ENCODE measurements around the gene SDK1.
"Not testable (repeated sequence)": the region's sequence is repeated elsewhere in the genome, so short reads cannot be mapped to it uniquely, and the experiment has no call there.

Gene SDK1

DNA sequence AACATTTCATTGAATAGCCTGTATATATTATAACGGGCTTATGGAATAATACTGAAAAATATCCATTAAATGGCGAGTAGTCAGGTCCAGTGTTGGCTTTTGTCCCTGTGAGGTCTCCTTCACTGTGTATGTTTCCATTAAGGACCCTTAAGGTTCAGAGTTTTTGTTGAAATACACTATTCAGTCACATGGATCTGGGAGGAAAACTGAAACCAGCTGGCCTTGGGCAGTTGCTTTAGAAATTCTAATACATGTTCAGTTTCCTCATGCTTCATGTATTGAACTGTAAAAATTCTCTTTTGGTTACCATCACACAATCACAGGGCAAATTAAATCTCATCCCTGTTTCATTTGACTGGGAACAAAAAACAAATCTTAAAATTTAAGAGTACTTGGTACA, 447.3 kb downstream of the SDK1 start:
- no peaks in the 10 kb centered on the region for H3K9me3 ChIP-seq (ENCODE audit: severe bottlenecking)
- no peak for DNase-seq
- no peak overlapping the region for H3K27ac ChIP-seq
- no peaks in the 10 kb centered on the region for H3K27me3 ChIP-seq (ENCODE audit: insufficient read depth, low read depth, severe bottlenecking)
- no peak overlapping the region for H3K4me3 ChIP-seq (ENCODE audit: low read depth, low read length)
- TF ChIP-seq, protein P1, sequence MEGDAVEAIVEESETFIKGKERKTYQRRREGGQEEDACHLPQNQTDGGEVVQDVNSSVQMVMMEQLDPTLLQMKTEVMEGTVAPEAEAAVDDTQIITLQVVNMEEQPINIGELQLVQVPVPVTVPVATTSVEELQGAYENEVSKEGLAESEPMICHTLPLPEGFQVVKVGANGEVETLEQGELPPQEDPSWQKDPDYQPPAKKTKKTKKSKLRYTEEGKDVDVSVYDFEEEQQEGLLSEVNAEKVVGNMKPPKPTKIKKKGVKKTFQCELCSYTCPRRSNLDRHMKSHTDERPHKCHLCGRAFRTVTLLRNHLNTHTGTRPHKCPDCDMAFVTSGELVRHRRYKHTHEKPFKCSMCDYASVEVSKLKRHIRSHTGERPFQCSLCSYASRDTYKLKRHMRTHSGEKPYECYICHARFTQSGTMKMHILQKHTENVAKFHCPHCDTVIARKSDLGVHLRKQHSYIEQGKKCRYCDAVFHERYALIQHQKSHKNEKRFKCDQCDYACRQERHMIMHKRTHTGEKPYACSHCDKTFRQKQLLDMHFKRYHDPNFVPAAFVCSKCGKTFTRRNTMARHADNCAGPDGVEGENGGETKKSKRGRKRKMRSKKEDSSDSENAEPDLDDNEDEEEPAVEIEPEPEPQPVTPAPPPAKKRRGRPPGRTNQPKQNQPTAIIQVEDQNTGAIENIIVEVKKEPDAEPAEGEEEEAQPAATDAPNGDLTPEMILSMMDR (IDR thresholded peaks at IDR 0.05; ENCODE audit: low read depth, low read length), result no peak
- H3K36me3 ChIP-seq, result no peaks in the 10 kb centered on the region

DNA sequence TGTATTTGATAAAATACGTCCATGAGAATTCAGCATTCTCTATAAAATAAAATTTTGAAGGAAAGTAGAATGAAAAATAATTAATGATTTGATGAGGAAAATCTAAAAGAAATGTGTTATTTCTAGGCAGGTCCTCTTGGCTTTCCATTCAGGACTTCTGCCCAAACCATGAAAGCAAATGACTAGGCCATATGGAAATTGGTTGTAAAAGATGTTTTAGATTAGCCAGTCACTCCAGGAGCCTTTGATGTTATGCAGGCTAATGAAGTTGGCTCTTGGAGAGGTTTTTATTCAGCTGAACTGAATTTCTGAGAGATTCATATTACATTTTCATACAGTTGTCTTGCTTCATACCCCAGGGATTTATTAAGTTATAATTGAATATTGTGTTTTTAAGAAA, 452.8 kb downstream of the SDK1 start:
- Histone ChIP-seq H3K36me3 (no peaks in the 10 kb centered on the region), H3K9me3 (ENCODE audit: severe bottlenecking) (no peaks in the 10 kb centered on the region), H3K27me3 (ENCODE audit: insufficient read depth, low read depth, severe bottlenecking) (no peaks in the 10 kb centered on the region), H3K27ac (no peak overlapping the region), H3K4me3 (ENCODE audit: low read depth, low read length) (no peak overlapping the region)
- DNase-seq, result no peak
- TF ChIP-seq, protein P1 (IDR thresholded peaks at IDR 0.05; ENCODE audit: low read depth, low read length), result no peak

DNA sequence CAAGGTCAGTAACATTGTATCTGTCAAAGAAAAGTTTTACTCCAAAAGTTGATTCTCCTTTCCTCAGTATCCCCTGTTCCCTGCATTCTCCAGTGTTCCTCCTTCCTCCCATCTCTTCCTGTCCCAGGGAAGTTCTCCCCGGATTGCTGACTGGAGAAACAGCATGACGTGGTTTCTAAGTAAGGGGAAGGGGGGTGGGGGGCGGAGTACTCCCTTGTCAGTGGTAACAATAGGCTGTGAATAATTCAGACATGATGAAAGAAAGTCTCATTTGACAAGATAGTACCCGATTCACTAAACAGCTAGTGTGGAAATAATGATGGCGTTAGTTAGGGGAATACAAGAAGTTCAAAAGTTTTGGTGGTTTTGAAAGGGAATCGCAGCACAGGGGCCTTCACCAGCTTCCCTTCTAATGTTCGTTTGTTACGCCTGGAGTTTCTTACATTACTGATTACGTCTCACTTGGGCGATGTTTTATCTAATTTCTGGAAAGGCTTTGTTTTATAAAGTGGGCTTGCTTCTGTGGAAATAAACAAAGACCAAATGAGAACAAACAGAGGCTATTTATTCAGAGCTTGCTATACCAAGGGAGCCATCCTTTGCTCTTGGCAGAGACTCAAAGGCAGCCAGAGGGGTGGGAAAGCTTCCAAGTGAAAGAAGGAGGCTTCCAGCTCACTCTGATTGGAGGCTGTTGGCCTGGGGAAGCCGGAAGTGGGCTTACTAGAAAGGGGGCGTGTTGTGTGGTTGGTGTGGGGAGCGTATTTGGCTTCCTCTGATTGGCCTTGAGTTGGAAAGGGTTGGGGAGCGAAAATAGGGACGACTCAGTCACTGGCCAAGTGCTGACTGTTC, 453.7 kb downstream of the SDK1 start:
- H3K36me3 ChIP-seq, result no peaks in the 10 kb centered on the region
- TF ChIP-seq, protein P1 (IDR thresholded peaks at IDR 0.05; ENCODE audit: low read depth, low read length), result no peak
- DNase-seq, result no peak
- no peaks in the 10 kb centered on the region for H3K9me3 ChIP-seq (ENCODE audit: severe bottlenecking)
- no peaks in the 10 kb centered on the region for H3K27me3 ChIP-seq (ENCODE audit: insufficient read depth, low read depth, severe bottlenecking)
- no peak overlapping the region for H3K4me3 ChIP-seq (ENCODE audit: low read depth, low read length)
- H3K27ac ChIP-seq, result no peak overlapping the region

DNA sequence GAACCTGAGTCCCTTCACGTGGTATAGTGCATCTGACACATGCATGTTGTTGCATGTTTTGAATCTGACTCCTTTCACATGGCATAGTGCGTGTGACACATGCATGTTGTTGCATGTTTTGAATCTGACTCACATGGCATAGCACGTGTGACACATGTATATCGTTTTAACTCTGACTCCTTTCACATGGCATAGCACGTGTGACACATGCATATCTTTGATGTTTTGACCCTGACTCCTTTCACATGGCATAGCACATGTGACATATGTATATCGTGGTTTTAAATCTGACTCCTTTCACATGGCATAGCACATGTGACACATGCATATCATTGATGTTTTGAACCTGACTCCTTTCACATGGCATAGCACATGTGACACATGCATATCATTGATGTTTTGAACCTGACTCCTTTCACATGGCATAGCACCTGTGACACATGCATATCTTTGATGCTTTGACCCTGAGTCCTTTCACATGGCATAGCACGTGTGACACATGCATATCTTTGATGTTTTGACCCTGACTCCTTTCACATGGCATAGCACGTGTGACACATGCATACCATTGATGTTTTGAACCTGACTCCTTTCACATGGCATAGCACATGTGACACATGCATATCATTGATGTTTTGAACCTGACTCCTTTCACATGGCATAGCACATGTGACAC, 454.9 kb downstream of the SDK1 start:
- not testable (repeated sequence) for H3K9me3 ChIP-seq (ENCODE audit: severe bottlenecking); H3K4me3 ChIP-seq (ENCODE audit: low read depth, low read length); H3K27ac ChIP-seq; DNase-seq; H3K36me3 ChIP-seq; H3K27me3 ChIP-seq (ENCODE audit: insufficient read depth, low read depth, severe bottlenecking)

DNA sequence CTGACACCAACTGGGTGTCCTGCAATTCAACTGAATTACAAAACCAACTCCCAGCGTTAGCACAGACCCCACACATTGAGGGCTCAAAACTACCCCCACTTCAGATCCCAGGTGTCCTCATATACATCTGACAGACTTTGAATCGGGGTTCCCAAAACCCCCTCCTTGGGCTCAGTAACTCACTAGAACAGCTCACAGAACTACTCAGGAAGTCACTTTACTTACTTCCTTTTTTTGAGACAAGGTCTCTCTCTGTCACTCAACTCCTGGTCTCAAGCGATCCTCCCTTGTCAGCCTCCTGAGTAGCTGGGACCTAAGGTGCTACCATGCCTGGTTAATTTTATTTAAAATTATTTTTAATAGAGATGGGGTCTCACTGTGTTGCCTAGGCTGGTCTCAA, 456.0 kb downstream of the SDK1 start:
- DNase-seq, result no peak
- TF ChIP-seq, protein P1 (IDR thresholded peaks at IDR 0.05; ENCODE audit: low read depth, low read length), result no peak
- no peak overlapping the region for H3K27ac ChIP-seq

DNA sequence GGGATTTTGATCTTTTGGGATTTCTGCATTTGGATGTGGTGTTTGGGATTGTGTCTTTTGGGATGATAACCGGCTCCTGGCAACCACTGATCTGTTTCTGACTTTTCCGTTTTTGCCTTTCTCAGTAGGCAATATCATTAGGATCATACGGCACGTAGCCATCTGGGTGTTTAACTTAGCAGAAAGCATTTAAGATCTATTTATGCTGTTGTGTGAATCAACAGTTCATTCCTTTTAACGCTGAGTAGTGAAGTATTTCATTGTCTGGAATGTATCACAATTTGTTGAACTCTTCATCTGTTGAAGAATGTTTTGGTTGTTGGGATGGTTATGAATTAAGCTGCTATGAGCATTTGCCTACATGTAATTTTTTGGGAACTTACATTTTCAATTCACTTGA, 459.6 kb downstream of the SDK1 start:
- Histone ChIP-seq H3K27me3 (ENCODE audit: insufficient read depth, low read depth, severe bottlenecking) (no peaks in the 10 kb centered on the region), H3K36me3 (no peaks in the 10 kb centered on the region), H3K27ac (no peak overlapping the region), H3K9me3 (ENCODE audit: severe bottlenecking) (no peaks in the 10 kb centered on the region), H3K4me3 (ENCODE audit: low read depth, low read length) (no peak overlapping the region)
- TF ChIP-seq, protein P1 (IDR thresholded peaks at IDR 0.05; ENCODE audit: low read depth, low read length), result no peak
- DNase-seq, result no peak

More for the DNA sequence above, 456.0 kb downstream of the SDK1 start:
- Histone ChIP-seq H3K27me3 (ENCODE audit: insufficient read depth, low read depth, severe bottlenecking) (no peaks in the 10 kb centered on the region), H3K36me3 (no peaks in the 10 kb centered on the region), H3K9me3 (ENCODE audit: severe bottlenecking) (no peaks in the 10 kb centered on the region), H3K4me3 (ENCODE audit: low read depth, low read length) (no peak overlapping the region)
